ENCODE measurements around the gene CYP4F2. TPM values are rescaled to one million over a fixed set of nuclear protein-coding genes. Genes with fewer than 3 reads are reported as not detected.
"Not testable (repeated sequence)": the region's sequence is repeated elsewhere in the genome, so short reads cannot be mapped to it uniquely, and the experiment has no call there.

The CYP4F2 gene
- total RNA-seq, 1 donor = not detected

DNA sequence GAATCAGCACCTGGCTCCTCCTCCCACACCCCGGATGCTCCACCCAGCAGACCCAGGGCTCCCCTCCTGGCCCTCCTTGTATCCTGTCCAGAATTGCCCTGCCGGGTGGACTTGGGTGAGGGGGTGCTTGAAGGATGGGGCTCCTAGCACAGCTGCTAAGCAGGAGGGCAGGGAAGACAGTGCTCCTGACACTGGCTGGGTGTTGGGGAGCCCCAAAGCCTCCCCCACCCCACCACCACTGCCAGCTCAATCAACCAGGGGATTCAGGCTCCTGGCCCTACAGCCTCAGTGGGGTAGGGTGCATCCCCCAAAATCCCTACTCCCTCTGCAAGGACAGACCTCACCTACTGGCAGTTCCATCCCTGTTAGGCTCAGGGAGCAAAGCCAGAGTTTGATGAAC lies 39.1 kb upstream of the CYP4F2 start:
- H4K20me1 ChIP-seq (ENCODE audit: insufficient read depth, low read length) = no peaks in the 10 kb centered on the region
- TF ChIP-seq, protein P1, sequence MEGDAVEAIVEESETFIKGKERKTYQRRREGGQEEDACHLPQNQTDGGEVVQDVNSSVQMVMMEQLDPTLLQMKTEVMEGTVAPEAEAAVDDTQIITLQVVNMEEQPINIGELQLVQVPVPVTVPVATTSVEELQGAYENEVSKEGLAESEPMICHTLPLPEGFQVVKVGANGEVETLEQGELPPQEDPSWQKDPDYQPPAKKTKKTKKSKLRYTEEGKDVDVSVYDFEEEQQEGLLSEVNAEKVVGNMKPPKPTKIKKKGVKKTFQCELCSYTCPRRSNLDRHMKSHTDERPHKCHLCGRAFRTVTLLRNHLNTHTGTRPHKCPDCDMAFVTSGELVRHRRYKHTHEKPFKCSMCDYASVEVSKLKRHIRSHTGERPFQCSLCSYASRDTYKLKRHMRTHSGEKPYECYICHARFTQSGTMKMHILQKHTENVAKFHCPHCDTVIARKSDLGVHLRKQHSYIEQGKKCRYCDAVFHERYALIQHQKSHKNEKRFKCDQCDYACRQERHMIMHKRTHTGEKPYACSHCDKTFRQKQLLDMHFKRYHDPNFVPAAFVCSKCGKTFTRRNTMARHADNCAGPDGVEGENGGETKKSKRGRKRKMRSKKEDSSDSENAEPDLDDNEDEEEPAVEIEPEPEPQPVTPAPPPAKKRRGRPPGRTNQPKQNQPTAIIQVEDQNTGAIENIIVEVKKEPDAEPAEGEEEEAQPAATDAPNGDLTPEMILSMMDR (IDR thresholded peaks at IDR 0.05; ENCODE audit: extremely low read depth, low read depth, low read length) = no peak
- no peak overlapping the region for H3K4me2 ChIP-seq (ENCODE audit: insufficient read depth, low read length)
- no peaks in the 10 kb centered on the region for H3K79me2 ChIP-seq (ENCODE audit: insufficient read depth, low read length)
- DNase-seq (ENCODE audit: insufficient read length, low spot score, missing footprints) = no peak
- H3K4me1 ChIP-seq (ENCODE audit: insufficient read depth, low read length) = no peaks in the 10 kb centered on the region
- H2AFZ ChIP-seq (ENCODE audit: low read length) = no peak overlapping the region
- H3K27me3 ChIP-seq (ENCODE audit: insufficient read depth, low read length) = no peaks in the 10 kb centered on the region
- no peaks in the 10 kb centered on the region for H3K36me3 ChIP-seq (ENCODE audit: insufficient read depth, low read length)
- no peak overlapping the region for H3K27ac ChIP-seq (ENCODE audit: low read depth, low read length)
- H3K4me3 ChIP-seq (ENCODE audit: insufficient read depth, low read length) = no peak overlapping the region
- H3K9me3 ChIP-seq (ENCODE audit: low read depth, low read length) = no peaks in the 10 kb centered on the region

DNA sequence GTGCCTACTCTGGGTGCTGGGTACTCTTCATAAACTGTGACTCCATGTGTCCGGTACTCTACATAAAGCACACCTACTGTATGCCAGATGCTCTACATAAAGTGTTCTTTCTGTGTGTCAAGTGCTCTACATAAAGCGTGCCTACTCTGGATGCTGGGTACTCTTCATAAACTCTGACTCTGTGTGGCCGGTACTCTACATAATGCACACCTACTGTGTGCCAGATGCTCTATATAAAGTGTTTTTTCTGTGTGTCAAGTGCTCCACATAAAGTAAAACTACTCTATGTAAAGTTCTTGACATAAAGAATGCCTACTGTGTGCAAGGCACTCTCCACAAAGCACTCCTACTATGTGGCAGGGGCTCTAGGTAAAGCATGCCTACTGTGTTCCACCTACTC lies 38.3 kb upstream of the CYP4F2 start:
- H3K79me2 ChIP-seq (ENCODE audit: insufficient read depth, low read length) = no peaks in the 10 kb centered on the region
- H3K9me3 ChIP-seq (ENCODE audit: low read depth, low read length) = no peaks in the 10 kb centered on the region
- no peak overlapping the region for H3K4me3 ChIP-seq (ENCODE audit: insufficient read depth, low read length)
- no peak overlapping the region for H3K4me2 ChIP-seq (ENCODE audit: insufficient read depth, low read length)
- H3K27me3 ChIP-seq (ENCODE audit: insufficient read depth, low read length) = no peaks in the 10 kb centered on the region
- TF ChIP-seq, protein P1 (IDR thresholded peaks at IDR 0.05; ENCODE audit: extremely low read depth, low read depth, low read length) = no peak
- no peaks in the 10 kb centered on the region for H4K20me1 ChIP-seq (ENCODE audit: insufficient read depth, low read length)
- no peaks in the 10 kb centered on the region for H3K36me3 ChIP-seq (ENCODE audit: insufficient read depth, low read length)
- DNase-seq (ENCODE audit: insufficient read length, low spot score, missing footprints) = no peak
- no peak overlapping the region for H2AFZ ChIP-seq (ENCODE audit: low read length)
- H3K4me1 ChIP-seq (ENCODE audit: insufficient read depth, low read length) = no peaks in the 10 kb centered on the region
- H3K27ac ChIP-seq (ENCODE audit: low read depth, low read length) = no peak overlapping the region

DNA sequence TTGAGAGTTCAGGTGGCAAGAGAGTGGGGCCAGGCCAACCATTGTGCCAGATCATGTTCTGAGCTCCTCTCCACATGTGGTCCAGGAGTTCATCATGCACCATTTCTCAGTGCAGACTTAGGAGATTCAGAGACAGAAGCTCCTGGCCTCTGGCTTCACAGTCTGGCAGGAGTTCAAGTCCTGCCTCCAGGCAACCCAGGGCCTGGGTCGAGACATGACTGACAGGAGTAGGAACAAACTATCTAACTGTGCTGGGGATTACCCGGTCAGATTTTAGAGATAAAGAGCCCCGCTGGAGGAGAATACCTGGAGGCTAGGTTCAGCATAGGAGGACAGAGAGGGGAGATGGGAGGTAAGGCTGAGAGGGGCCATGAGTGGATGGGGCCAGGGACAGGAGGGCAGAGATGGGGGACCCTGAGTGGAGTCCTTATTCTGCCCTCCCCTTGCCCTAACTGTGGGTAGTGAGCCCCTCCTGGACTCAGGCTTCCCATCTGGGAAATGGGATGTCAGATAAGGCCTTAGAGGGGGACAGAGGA lies 37.4 kb upstream of the CYP4F2 start:
- no peak overlapping the region for H3K4me2 ChIP-seq (ENCODE audit: insufficient read depth, low read length)
- H3K4me3 ChIP-seq (ENCODE audit: insufficient read depth, low read length) = no peak overlapping the region
- no peak overlapping the region for H2AFZ ChIP-seq (ENCODE audit: low read length)
- no peak for DNase-seq (ENCODE audit: insufficient read length, low spot score, missing footprints)
- H3K9me3 ChIP-seq (ENCODE audit: low read depth, low read length) = no peaks in the 10 kb centered on the region
- H3K27me3 ChIP-seq (ENCODE audit: insufficient read depth, low read length) = no peaks in the 10 kb centered on the region
- H3K4me1 ChIP-seq (ENCODE audit: insufficient read depth, low read length) = no peaks in the 10 kb centered on the region
- no peaks in the 10 kb centered on the region for H4K20me1 ChIP-seq (ENCODE audit: insufficient read depth, low read length)
- no peaks in the 10 kb centered on the region for H3K79me2 ChIP-seq (ENCODE audit: insufficient read depth, low read length)
- TF ChIP-seq, protein P1 (IDR thresholded peaks at IDR 0.05; ENCODE audit: extremely low read depth, low read depth, low read length) = no peak
- H3K36me3 ChIP-seq (ENCODE audit: insufficient read depth, low read length) = no peaks in the 10 kb centered on the region
- no peak overlapping the region for H3K27ac ChIP-seq (ENCODE audit: low read depth, low read length)

DNA sequence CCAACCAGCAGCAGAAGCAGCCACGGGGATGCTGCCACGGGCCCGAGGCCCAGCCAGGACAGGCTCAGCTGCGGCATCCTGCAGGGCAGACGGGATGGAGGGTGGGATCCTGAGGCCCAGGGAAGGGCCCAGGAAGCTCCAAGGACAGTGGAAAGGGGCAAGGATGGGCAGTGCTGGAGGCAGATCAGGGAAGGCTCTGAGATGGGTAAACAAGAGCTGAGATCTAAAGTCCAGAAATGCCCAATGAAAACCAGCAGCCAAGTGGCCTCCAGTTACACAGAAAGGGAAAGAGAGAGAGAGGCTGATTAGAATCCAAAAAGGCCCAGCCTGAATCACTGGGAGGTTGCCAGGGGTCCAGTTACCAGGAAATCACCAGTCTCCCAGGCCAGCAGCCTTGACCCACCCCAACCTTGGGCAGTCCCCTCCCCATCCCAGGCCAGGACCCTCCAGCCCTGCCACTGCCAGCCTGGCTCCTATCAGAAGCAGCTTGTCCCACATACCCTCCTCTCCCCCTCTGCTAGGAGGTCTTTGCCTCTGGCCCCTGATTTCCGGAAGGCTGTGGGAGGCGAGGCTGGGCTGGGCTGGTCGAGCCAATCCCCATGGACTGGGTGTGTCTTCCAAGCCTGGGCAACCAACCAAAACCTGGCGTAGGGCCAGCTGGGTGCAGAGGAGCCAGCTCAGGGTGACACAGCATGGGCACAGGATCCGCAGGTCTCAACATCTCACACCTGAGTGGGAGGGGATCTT lies 36.6 kb upstream of the CYP4F2 start, which contains the start of gene CYP4F11:
TSS of gene CYP4F11 (minus strand) at position 198 of the 747 bp plus-strand sequence. CDS start at position 77, 121 bp downstream.
- Histone ChIP-seq H3K79me2 (ENCODE audit: insufficient read depth, low read length) (no peaks in the 10 kb centered on the region), H3K4me3 (ENCODE audit: insufficient read depth, low read length) (no peak within 1 kb of the TSS)

DNA sequence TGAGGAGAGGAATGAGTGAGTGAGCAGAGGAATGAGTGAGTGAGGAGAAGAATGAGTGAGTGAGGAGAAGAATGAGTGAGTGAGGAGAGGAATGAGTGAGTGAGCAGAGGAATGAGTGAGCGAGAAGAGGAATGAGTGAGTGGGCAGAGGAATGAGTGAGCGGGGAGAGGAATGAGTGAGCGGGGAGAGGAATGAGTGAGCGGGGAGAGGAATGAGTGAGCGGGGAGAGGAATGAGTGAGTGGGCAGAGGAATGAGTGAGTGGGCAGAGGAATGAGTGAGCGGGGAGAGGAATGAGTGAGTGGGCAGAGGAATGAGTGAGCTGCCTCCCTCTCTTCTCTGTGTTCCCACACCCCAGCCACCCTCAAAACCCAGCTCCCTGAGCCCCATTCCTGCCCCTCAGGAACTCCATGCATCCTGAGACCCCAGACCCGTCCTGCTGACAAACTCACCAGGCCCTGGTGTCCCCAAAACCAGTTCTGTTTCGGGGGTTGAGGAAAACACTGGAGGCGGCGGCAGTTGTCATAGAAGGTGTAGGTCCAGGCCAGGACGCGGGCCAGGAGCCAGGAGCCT lies 36.0 kb upstream of the CYP4F2 start:
- H3K9me3 ChIP-seq (ENCODE audit: low read depth, low read length); H4K20me1 ChIP-seq (ENCODE audit: insufficient read depth, low read length); H3K4me1 ChIP-seq (ENCODE audit: insufficient read depth, low read length); H2AFZ ChIP-seq (ENCODE audit: low read length); H3K36me3 ChIP-seq (ENCODE audit: insufficient read depth, low read length); H3K27me3 ChIP-seq (ENCODE audit: insufficient read depth, low read length); H3K79me2 ChIP-seq (ENCODE audit: insufficient read depth, low read length); H3K4me2 ChIP-seq (ENCODE audit: insufficient read depth, low read length); DNase-seq (ENCODE audit: insufficient read length, low spot score, missing footprints); H3K4me3 ChIP-seq (ENCODE audit: insufficient read depth, low read length); H3K27ac ChIP-seq (ENCODE audit: low read depth, low read length): not testable (repeated sequence)

More for the DNA sequence above, 36.6 kb upstream of the CYP4F2 start, which contains the start of gene CYP4F11:
- no peak within 1 kb of the TSS for H2AFZ ChIP-seq (ENCODE audit: low read length)
- no peaks in the 10 kb centered on the region for H3K4me1 ChIP-seq (ENCODE audit: insufficient read depth, low read length)
- no peaks in the 10 kb centered on the region for H3K9me3 ChIP-seq (ENCODE audit: low read depth, low read length)
- TF ChIP-seq, protein P1 (IDR thresholded peaks at IDR 0.05; ENCODE audit: extremely low read depth, low read depth, low read length) = no peak
- H4K20me1 ChIP-seq (ENCODE audit: insufficient read depth, low read length) = no peaks in the 10 kb centered on the region
- H3K4me2 ChIP-seq (ENCODE audit: insufficient read depth, low read length) = no peak within 1 kb of the TSS
- H3K36me3 ChIP-seq (ENCODE audit: insufficient read depth, low read length) = no peaks in the 10 kb centered on the region
- no peak for DNase-seq (ENCODE audit: insufficient read length, low spot score, missing footprints)
- H3K27ac ChIP-seq (ENCODE audit: low read depth, low read length) = no peak within 1 kb of the TSS
- no peaks in the 10 kb centered on the region for H3K27me3 ChIP-seq (ENCODE audit: insufficient read depth, low read length)
